GM12874 (cell line): ENCODE data around the gene NRP2.

Experiments used
- TF ChIP-seq, protein P1 (sequence below): IDR thresholded peaks from 2 replicates; pipeline ENCODE4 v1.5.1; 2011; ENCODE audit warnings: low read depth, mild to moderate bottlenecking, control low read depth, low read length, moderate library complexity; ENCODE audit not compliant: insufficient read depth

NRP2 gene

DNA sequence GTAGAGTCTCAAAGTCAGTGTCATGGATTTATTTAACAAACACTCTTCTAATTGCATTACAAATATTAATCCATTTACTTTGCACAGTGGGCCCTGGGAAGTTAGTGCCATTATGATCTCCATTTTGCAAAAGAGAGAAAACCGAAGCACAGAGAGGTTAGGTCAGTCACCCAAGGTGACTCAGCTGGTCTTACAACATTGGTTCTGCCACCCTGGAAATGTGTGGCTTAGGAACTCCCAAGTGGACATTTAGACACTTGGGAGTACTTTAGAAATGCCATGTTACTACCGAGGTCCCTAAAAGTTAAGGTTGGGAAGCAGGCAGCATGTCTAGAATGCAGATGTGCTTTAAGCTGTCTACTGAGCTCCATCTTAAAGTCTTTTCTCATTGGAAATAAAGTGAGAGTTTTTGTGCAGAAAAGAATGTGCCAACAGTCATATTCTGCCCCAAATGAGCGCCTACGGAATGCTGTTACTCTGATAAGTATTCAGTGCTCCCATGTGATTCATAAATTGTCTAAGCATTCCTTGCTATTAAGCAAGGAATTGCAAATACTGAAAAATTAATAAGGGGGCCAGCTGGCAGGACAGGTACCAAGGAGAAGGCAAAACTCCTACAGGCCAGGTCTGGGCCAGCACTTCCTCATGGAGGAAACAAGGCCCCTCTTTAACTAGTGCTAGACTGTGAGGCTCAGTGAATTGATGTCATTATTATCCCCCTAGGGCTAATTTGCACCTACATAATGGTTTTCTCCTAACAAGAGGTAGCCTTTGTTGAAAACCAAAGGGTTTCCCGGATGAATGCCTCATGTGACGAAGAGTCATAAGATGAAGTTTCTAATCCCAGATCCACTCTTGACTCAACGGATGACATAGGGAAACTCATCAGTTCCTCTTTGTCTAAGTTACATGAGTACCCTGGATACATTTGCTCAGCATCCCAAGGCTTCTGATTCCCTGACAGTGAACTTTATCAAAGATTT is 16.3 kb downstream of the NRP2 start:
- TF ChIP-seq, protein P1, sequence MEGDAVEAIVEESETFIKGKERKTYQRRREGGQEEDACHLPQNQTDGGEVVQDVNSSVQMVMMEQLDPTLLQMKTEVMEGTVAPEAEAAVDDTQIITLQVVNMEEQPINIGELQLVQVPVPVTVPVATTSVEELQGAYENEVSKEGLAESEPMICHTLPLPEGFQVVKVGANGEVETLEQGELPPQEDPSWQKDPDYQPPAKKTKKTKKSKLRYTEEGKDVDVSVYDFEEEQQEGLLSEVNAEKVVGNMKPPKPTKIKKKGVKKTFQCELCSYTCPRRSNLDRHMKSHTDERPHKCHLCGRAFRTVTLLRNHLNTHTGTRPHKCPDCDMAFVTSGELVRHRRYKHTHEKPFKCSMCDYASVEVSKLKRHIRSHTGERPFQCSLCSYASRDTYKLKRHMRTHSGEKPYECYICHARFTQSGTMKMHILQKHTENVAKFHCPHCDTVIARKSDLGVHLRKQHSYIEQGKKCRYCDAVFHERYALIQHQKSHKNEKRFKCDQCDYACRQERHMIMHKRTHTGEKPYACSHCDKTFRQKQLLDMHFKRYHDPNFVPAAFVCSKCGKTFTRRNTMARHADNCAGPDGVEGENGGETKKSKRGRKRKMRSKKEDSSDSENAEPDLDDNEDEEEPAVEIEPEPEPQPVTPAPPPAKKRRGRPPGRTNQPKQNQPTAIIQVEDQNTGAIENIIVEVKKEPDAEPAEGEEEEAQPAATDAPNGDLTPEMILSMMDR: no peak

DNA sequence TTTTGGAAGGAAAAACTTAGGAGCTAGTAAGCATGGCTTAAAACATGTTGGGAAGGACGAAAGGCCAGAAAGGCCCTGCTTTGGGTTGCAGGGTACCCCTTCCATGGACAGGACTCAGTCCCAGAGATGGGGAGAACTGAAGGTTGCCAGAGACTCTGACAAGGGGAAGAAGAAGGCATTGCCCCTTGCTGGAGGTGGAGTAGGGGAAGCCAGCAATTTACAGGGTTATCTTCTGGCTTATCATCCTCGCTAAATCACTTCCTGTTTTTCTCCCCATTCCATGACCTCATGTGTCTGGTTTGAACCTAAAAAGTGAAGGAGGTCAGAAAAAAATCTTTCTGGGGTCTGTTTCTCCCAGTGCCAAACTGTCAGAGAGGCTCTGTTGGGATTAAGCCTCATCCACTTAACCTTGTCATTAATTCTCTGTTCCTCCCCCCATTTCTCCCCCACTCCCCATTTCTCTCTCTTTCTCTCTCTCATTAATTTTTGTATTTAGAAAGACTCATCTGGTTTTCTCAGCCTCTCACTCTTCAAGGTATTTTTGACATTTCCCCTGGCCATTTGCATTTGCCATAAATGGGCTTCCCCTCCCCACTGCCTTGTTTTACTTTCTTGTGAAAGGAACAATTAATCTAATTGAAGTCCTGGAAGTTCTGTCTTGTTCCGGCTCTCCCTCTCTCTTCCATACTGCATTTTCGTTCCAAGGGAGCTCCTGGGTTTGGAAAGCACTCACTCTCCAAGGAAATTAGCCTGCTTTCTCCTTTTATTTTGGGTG is 17.4 kb downstream of the NRP2 start:
- TF ChIP-seq, protein P1: no peak

DNA sequence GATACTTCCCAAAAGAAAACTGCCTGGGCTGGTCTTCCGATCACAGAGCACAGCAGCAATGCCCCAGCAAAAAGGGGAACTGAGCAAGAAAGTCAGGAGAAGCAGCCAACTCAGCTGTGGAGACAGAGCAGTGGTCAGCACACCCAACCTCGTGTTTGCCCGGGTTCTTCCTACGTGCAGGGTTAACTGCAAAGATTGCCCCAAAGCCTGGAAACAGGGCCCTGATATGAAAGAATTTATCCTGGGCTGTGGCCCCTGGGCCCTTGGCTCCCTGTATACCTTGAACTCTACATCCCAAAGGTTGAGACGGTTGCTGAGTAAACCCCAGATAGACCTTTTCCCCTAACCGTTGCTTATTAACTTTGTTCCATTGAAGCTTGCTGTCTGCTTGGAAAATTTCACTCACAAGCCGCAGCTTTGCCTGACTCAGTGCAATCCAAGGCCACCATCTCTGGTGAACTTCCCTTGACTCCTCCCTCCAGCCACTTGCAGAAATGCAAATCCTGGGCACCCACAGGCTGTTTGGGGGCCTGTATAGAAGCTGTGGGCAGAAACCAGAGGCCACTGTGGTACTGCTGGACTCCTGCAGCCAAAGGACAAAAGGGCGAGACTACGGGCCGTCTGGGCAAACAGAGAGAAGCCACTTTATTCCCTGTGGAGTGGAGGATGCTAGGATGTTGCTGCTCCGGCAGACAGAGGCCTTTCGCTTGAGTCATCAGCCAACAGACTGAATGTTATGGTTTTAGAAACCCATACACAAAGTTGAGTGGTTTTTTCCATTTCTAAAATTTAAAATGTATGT is 18.2 kb downstream of the NRP2 start:
- TF ChIP-seq, protein P1: no peak

DNA sequence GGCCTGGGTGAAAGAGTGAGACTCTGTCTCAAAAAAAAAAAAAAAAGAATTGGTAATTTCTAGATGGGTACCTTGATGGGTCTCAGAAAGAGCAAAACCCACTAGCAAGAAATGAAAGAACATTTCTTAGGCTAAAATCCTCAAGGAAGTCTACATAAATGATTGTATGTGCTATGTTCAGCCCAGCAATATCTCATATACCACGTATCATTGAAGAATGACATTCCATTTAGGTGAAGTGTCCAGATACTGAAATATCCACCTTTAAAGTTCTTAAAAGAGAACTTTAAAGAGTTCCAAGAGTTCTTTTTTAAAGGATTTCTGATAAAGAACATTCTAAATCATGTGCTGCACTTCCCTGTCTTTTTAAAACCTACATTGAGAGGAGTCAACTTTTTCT is 19.2 kb downstream of the NRP2 start:
- TF ChIP-seq, protein P1: no peak

DNA sequence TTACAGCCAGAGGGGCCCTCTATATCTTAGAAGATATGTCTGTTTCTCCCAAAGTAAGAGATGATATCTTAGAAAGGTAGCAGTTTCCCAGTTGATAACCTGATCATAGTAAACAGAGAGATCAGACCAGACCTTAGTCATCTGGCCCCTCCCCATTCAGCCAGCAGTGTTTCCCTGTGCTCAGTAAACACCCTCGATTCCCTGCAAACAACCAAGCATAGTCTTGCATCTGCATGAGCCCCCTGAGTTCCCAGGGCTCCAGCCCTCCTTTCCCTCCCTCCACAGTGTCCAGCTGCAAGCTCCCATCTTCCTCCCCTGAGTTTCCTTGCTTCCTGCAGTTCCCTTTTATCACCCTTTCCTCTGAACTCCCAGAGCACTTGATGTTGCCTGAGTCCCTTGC is 20.3 kb downstream of the NRP2 start:
- TF ChIP-seq, protein P1: no peak

DNA sequence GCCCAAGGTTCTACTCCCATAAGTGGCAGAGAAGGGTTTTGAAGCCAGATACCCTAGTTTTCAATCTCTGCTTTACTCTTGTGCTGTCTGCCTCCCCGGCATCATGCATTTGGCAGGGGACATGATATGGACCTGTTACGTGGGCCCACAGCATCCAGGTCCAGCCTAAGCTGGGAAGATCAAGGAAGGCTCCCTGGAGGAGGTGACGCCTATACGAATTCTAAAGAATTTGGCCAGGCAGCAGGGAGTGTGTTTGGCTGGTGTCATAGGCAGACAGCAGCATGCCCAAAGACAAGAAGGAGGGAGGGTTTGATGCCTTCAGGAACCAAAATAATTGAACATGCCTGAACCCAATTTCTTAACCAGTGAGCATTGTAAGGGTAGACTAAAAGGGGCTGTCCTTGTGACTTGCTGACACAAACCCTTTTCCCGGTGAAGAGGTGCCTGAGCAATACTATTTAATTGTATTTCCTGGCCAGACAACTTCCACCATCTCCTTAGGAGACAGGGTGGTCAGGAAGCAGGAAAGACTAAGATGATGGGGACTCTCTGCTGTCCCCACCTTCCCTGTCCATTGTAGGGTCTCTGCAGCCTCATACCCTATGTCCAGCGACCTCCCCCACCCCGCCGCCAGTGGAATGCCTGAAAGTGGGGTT is 21.3 kb downstream of the NRP2 start:
- TF ChIP-seq, protein P1: no peak
